Measurements from ENCODE around the gene INO80B. TPM values are rescaled to one million over a fixed set of nuclear protein-coding genes. Genes with fewer than 3 reads are reported as not detected.

Gene INO80B
- total and polyA plus RNA-seq, 9 of the 15 experiments (the other 6 are each of a cell fraction or from before 2014, with no cell fraction given) = 0.41 to 22.6 (median 9.0) TPM

- TF ChIP-seq CTBP1 (IDR thresholded peaks at IDR 0.05; ENCODE audit: borderline replicate concordance) = peak; percentile 91; the same call in 1 of the 2 replicates
- no peak for TF ChIP-seq PATZ1 (CRISPR knock-in tag; IDR thresholded peaks at IDR 0.05; ENCODE audit: borderline replicate concordance)
- no peak for TF ChIP-seq ESRRB (CRISPR knock-in tag; IDR thresholded peaks at IDR 0.05; ENCODE audit: borderline replicate concordance)
- TF ChIP-seq PHF8 (IDR thresholded peaks at IDR 0.05; ENCODE audit: borderline replicate concordance, low read length) = peak; percentile 56; the same call in 1 of the 2 replicates
- TF ChIP-seq ZKSCAN8 (CRISPR knock-in tag; IDR thresholded peaks at IDR 0.05) = no peak; the same call in 1 of the 2 replicates
- TF ChIP-seq NR2C2 (CRISPR knock-in tag; IDR thresholded peaks at IDR 0.05) = peak; percentile 100
- peak; percentile 99 for TF ChIP-seq NR2C2 (tag; IDR thresholded peaks at IDR 0.05)
- 0 out of 2 replicates have a peak, but pooled peaks have one; percentile 20 for TF ChIP-seq ZZZ3 (IDR thresholded peaks at IDR 0.05)
- TF ChIP-seq MYNN (IDR thresholded peaks at IDR 0.05) = no peak
- TF ChIP-seq MYNN (CRISPR knock-in tag; IDR thresholded peaks at IDR 0.05) = no peak
- no peak for TF ChIP-seq NUFIP1 (IDR thresholded peaks at IDR 0.05; ENCODE audit: partially characterized antibody)
- no peak for TF ChIP-seq CCNT2 (IDR thresholded peaks at IDR 0.05; ENCODE audit: borderline replicate concordance, extremely low read depth, insufficient read length, low read depth, low read length)
- no peak for TF ChIP-seq RBM14 (IDR thresholded peaks at IDR 0.05; ENCODE audit: borderline replicate concordance, insufficient read depth, low read depth, low read length)
- TF ChIP-seq NBN (IDR thresholded peaks at IDR 0.05; ENCODE audit: low read depth) = peak; percentile 78
- TF ChIP-seq NCOR1 (IDR thresholded peaks at IDR 0.05) = peak; percentile 97
- no peak for TF ChIP-seq SFPQ (IDR thresholded peaks at IDR 0.05; ENCODE audit: low read depth, low read length)
Observed at GRCh38 chr2:74454654-74455511, at the start of gene INO80B (continued).

Data from K562 (cell line).